ENCODE measurements around the gene CLDN19. TPM values are rescaled to one million over a fixed set of nuclear protein-coding genes. Genes with fewer than 3 reads are reported as not detected.
A peak's percentile ranks its signal among the peaks of the same experiment; 100 is the strongest.

Gene CLDN19, protein sequence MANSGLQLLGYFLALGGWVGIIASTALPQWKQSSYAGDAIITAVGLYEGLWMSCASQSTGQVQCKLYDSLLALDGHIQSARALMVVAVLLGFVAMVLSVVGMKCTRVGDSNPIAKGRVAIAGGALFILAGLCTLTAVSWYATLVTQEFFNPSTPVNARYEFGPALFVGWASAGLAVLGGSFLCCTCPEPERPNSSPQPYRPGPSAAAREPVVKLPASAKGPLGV
- 1 to 10 TPM in 1 of 4 donors, not detected in 3; 1.5 TPM for total RNA-seq

DNA sequence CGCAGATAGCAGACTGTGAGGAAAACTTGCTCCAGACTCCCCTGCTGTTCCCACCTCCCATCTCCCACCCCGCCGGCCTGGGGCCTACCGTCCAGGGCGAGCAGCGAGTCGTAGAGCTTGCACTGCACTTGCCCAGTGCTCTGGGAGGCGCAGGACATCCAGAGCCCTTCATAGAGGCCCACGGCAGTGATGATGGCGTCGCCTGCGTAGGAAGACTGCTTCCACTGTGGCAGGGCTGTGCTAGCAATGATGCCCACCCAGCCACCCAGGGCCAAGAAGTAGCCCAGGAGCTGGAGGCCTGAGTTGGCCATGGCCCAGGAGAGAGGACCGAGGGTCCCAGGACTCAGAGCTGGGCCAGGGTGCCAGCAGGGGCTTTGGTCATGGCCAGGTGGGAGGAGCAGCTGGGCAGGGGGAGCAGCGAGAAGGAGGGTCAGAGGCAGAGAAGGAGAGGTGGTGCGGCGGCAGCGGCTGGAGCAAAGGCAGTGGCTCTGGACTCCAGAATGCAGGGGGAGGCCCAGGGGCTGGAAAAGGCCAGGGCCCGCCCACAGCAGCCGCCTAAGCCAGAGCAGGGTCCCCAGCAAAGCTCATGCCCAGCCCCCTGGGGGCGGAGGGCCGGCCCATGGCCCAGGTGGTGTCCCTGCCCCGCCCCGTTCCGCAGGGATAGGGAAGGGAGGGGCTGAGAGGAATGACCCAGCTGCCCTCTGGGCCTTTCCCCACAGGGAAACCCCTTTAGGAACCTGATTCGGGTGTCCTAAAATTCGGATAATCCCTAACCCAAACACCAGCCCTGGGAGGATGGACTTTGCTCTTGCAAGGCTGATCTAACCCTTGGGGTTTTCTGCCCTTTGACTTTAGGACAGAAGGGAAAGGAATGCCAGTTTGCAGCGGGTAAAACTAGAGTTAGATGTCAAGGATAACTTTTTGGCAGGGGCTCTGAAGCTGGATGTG, at the start of gene CLDN19:
Gene CLDN19 (minus strand): TSS at position 484 of the 948 bp plus-strand sequence. CDS start 173 bp downstream, at position 311.
- H3K4me1 ChIP-seq, result no peaks in the 10 kb centered on the region
- H3K4me3 ChIP-seq, result no peak within 1 kb of the TSS
- no peaks in the 10 kb centered on the region for H3K27me3 ChIP-seq
- no peak for ATAC-seq
- no peaks in the 10 kb centered on the region for H3K9me3 ChIP-seq
- TF ChIP-seq POLR2A (IDR thresholded peaks at IDR 0.05), result no peak
- TF ChIP-seq, protein P1, sequence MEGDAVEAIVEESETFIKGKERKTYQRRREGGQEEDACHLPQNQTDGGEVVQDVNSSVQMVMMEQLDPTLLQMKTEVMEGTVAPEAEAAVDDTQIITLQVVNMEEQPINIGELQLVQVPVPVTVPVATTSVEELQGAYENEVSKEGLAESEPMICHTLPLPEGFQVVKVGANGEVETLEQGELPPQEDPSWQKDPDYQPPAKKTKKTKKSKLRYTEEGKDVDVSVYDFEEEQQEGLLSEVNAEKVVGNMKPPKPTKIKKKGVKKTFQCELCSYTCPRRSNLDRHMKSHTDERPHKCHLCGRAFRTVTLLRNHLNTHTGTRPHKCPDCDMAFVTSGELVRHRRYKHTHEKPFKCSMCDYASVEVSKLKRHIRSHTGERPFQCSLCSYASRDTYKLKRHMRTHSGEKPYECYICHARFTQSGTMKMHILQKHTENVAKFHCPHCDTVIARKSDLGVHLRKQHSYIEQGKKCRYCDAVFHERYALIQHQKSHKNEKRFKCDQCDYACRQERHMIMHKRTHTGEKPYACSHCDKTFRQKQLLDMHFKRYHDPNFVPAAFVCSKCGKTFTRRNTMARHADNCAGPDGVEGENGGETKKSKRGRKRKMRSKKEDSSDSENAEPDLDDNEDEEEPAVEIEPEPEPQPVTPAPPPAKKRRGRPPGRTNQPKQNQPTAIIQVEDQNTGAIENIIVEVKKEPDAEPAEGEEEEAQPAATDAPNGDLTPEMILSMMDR (IDR thresholded peaks at IDR 0.05), result no peak
- no peak for TF ChIP-seq EP300 (IDR thresholded peaks at IDR 0.05)
- TF ChIP-seq POLR2AphosphoS5 (IDR thresholded peaks at IDR 0.05), result no peak
- 38 to 60% methylated on average over 1 to 3 of the region's 27 CpGs for WGBS, 2 donors (ENCODE audit: low coverage in 1 of 2)
- H3K27ac ChIP-seq, result no peak within 1 kb of the TSS
- H3K36me3 ChIP-seq, result no peaks in the 10 kb centered on the region

DNA sequence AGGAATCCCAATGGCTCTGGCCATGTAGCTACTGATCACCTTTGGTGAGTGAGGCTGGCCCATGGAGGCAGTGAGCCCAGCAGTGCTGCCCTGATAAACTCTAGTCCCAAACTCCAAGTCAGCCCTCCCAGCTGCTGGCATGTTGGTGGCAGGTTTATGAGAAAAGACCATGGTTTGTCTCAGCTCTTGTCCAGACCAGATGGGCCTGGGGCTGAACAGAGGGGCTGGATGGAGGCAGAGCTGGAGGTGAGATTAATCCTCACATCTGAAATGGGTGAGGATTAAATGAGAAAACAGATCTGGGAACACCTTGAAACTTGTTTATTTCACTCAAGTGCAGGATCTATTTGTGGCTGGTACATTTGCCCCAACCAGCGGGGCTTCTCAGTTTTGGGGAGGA, 48.0 kb upstream of the CLDN19 start:
- H3K4me3 ChIP-seq, result no peak overlapping the region
- no peak for ATAC-seq
- TF ChIP-seq EP300 (IDR thresholded peaks at IDR 0.05) (no peak), POLR2A (IDR thresholded peaks at IDR 0.05) (no peak), POLR2AphosphoS5 (IDR thresholded peaks at IDR 0.05) (no peak)
- TF ChIP-seq, protein P1 (IDR thresholded peaks at IDR 0.05), result no peak
- peaks cover 0 to 14% (median 4%) of the 10 kb centered on the region in 3 donors for H3K4me1 ChIP-seq
- H3K9me3 ChIP-seq, result no peaks in the 10 kb centered on the region
- H3K27me3 ChIP-seq, result no peaks in the 10 kb centered on the region
- H3K36me3 ChIP-seq, result no peaks in the 10 kb centered on the region
- WGBS, 2 donors (ENCODE audit: low coverage in 1 of 2), result 100% methylated on average over 1 of the region's 1 CpG; no CpG with 5 or more reads in 1 of the 2 donors
- no peak overlapping the region for H3K27ac ChIP-seq

DNA sequence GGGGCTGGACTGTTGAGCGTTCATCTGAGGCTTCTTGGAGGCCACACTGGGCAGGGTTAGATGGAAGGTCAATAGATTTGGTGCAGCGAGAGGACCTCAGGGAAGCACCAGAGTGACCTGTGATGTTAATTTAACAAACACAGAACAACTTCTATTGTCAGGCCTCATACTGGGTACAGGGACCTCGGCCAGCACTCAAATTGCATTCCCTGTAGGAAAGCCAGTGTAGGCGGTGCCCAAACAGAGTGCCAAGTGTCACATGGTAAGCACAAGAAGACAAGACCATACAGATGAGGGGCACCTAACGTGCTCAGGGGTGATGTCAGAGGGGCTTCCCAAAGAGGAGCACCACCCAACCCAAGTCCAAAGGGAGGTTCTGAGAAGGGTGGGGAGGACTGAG, 46.1 kb upstream of the CLDN19 start:
- Histone ChIP-seq H3K36me3 (peaks cover 0 to 19% of the 10 kb centered on the region in 2 donors), H3K27ac (no peak overlapping the region), H3K9me3 (no peaks in the 10 kb centered on the region), H3K4me3 (no peak overlapping the region), H3K27me3 (no peaks in the 10 kb centered on the region), H3K4me1 (peaks cover 0 to 14% (median 4%) of the 10 kb centered on the region in 3 donors)
- ATAC-seq, result no peak
- WGBS, 2 donors (ENCODE audit: low coverage in 1 of 2), result 90% methylated on average over 3 to 4 of the region's 5 CpGs
- TF ChIP-seq POLR2A (IDR thresholded peaks at IDR 0.05) (no peak), POLR2AphosphoS5 (IDR thresholded peaks at IDR 0.05) (no peak), EP300 (IDR thresholded peaks at IDR 0.05) (no peak)
- TF ChIP-seq, protein P1 (IDR thresholded peaks at IDR 0.05), result no peak

DNA sequence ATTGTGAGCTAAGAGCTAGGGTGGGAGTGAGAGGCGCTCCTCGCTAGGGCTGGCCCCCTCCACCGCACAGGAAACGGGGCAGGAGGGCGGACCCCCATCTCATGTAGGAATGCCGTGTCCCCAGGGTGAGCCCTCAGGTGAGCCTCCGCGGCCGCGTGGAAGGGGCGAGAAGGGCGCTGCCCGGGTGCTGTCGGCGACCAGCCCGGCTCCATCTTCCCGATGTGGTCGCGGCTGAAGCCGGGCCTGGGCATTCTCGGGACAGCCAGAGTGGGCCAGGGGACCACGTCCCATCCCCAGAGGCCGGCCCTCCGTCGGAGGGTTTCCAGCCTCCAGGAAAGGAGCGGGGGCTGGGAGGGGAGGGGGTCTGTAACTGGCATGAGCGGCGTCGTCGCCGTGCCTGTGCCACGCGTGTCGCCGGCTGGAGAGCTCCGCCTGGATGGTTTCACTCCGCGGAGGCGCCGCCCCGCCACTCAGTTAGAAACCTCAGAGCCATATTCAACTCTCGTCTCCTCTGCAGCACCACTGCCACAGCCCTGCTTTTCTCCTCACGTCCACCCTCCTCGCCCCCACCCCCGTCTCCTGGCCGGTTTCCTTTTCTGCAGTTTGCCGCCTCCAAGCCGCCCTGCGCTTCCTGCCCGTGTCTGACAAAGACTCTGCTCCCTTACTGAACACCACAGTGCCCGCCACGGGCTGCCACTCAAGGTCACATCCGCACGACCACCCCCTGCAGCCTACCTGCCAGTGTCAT, 45.1 kb upstream of the CLDN19 start, which contains the start of gene TMEM269:
Gene TMEM269 (plus strand): TSS at position 46 of the 748 bp plus-strand sequence. CDS start 4,903 bp downstream, outside the sequence.
- H3K4me1 ChIP-seq, result peaks cover 0 to 14% (median 4%) of the 10 kb centered on the region in 3 donors
- H3K27me3 ChIP-seq, result no peaks in the 10 kb centered on the region
- ATAC-seq, result peak; percentile 59
- H3K36me3 ChIP-seq, result peaks cover 0 to 29% of the 10 kb centered on the region in 2 donors
- H3K9me3 ChIP-seq, result no peaks in the 10 kb centered on the region
- peak within 1 kb of the TSS; percentile 5 to 53 for H3K4me3 ChIP-seq
- TF ChIP-seq, protein P1 (IDR thresholded peaks at IDR 0.05), result no peak
- TF ChIP-seq POLR2A (IDR thresholded peaks at IDR 0.05) (no peak), EP300 (IDR thresholded peaks at IDR 0.05) (no peak), POLR2AphosphoS5 (IDR thresholded peaks at IDR 0.05) (no peak)
- peak within 1 kb of the TSS in 1 of 4 donors; percentile 20 for H3K27ac ChIP-seq
- WGBS, 2 donors (ENCODE audit: low coverage in 1 of 2), result 2 to 6% methylated on average over 7 to 11 of the region's 54 CpGs

Measured in gastroesophageal sphincter (tissue), 4 donors.